RWPE2 (cell line): ENCODE results near the gene PIK3R1.
A peak's percentile ranks its signal among the peaks of the same experiment; 100 is the strongest.

Experiments
- ATAC-seq: fragments of 200-7000 bp; cut with Tn5 transposase; 3 replicates; pipeline ENCODE4 v1.9.1; 2021; ENCODE audit warnings: low read depth
- DNase-seq: peaks from one replicate; pipeline ENCODE4 v3.0.0-alpha.2; 2020; ENCODE audit warnings: low spot score
- H3K27ac ChIP-seq: fragments of 450-650 bp; 2 replicates; pipeline ENCODE4 v1.5.1; 2017; ENCODE audit warnings: mild to moderate bottlenecking; ENCODE audit not compliant: poor library complexity, severe bottlenecking
- H3K27me3 ChIP-seq: fragments of 250-450 bp; sonication (Bioruptor Pico); 2 replicates; pipeline ENCODE4 v1.5.1; 2021; ENCODE audit warnings: mild to moderate bottlenecking, moderate library complexity; ENCODE audit not compliant: insufficient read depth, poor library complexity, severe bottlenecking
- H3K36me3 ChIP-seq: fragments of 250-450 bp; sonication (Bioruptor Pico); 2 replicates; pipeline ENCODE4 v1.5.1; 2020; ENCODE audit warnings: low read depth, mild to moderate bottlenecking, moderate library complexity
- H3K4me1 ChIP-seq: fragments of 250-450 bp; sonication (Bioruptor Pico); 2 replicates; pipeline ENCODE4 v1.5.1; 2021; ENCODE audit warnings: mild to moderate bottlenecking, moderate library complexity; ENCODE audit not compliant: insufficient read depth, poor library complexity, severe bottlenecking
- H3K4me3 ChIP-seq: fragments of 250-450 bp; sonication (Bioruptor Pico); 2 replicates; pipeline ENCODE4 v1.5.1; 2021; ENCODE audit warnings: mild to moderate bottlenecking, moderate library complexity; ENCODE audit not compliant: severe bottlenecking
- H3K9me3 ChIP-seq: fragments of 250-450 bp; sonication (Bioruptor Pico); 2 replicates; pipeline ENCODE4 v1.5.1; 2021; ENCODE audit warnings: mild to moderate bottlenecking, moderate library complexity; ENCODE audit not compliant: severe bottlenecking
- CTCF ChIP-seq: fragments of 450-650 bp; IDR thresholded peaks from one replicate; pipeline ENCODE4 v1.5.1; 2017; ENCODE audit warnings: mild to moderate bottlenecking, moderate library complexity; ENCODE audit not compliant: poor library complexity, severe bottlenecking

Gene PIK3R1

GRCh38 chr5:68299105-68299504 lies 83.5 kb downstream of the PIK3R1 start:
- no peaks in the 10 kb centered on the region for H3K9me3 ChIP-seq
- ATAC-seq (no peak), DNase-seq (no peak)
- H3K27me3 ChIP-seq: no peaks in the 10 kb centered on the region
- no peak for TF ChIP-seq CTCF
- peaks cover 13% of the 10 kb centered on the region for H3K4me1 ChIP-seq
- peaks cover 58% of the 10 kb centered on the region for H3K36me3 ChIP-seq
- no peak overlapping the region for H3K27ac ChIP-seq
- H3K4me3 ChIP-seq: no peak overlapping the region

GRCh38 chr5:68299575-68299974 lies 84.0 kb downstream of the PIK3R1 start:
- Histone ChIP-seq H3K4me3 (no peak overlapping the region), H3K27ac (no peak overlapping the region), H3K36me3 (peaks cover 54% of the 10 kb centered on the region), H3K9me3 (no peaks in the 10 kb centered on the region), H3K4me1 (peaks cover 13% of the 10 kb centered on the region), H3K27me3 (no peaks in the 10 kb centered on the region)
- no peak for ATAC-seq
- DNase-seq: no peak
- TF ChIP-seq CTCF: no peak

GRCh38 chr5:68303038-68303738 lies 87.6 kb downstream of the PIK3R1 start:
- ATAC-seq (peak; percentile 72), DNase-seq (no peak)
- H3K36me3 ChIP-seq: peaks cover 19% of the 10 kb centered on the region
- peak overlapping the region; percentile 1 for H3K27ac ChIP-seq
- no peak for TF ChIP-seq CTCF
- peaks cover 9% of the 10 kb centered on the region for H3K4me1 ChIP-seq
- no peaks in the 10 kb centered on the region for H3K9me3 ChIP-seq
- no peak overlapping the region for H3K4me3 ChIP-seq
- no peaks in the 10 kb centered on the region for H3K27me3 ChIP-seq

- peak overlapping the region; percentile 1 for H3K27ac ChIP-seq
- H3K4me1 ChIP-seq: peaks cover 9% of the 10 kb centered on the region
- TF ChIP-seq CTCF: no peak
- DNase-seq (no peak), ATAC-seq (no peak)
- no peak overlapping the region for H3K4me3 ChIP-seq
- H3K9me3 ChIP-seq: no peaks in the 10 kb centered on the region
- H3K36me3 ChIP-seq: peaks cover 12% of the 10 kb centered on the region
- no peaks in the 10 kb centered on the region for H3K27me3 ChIP-seq
These were observed 88.3 kb downstream of the PIK3R1 start for GRCh38 chr5:68303754-68304420.
